NOMO-1 treated with dmso at 0.1 percent for 144 hours (cell line): ENCODE results near the gene SYT5.
"Not testable (repeated sequence)": the region's sequence is repeated elsewhere in the genome, so short reads cannot be mapped to it uniquely, and the experiment has no call there.

ENCODE experiments used
- DNase-seq: peaks from one replicate; lab custom pipeline; 2025; ENCODE audit not compliant: unreplicated experiment; lab: John Stamatoyannopoulos, UW

Gene SYT5

GRCh38 chr19:55208880-55209692, 29.0 kb upstream of the SYT5 start, which contains the start of gene PTPRH:
TSS of gene PTPRH (minus strand) at chr19:55209501. CDS start at chr19:55209433, 68 bp downstream.
- peak; percentile 64 for DNase-seq

GRCh38 chr19:55206664-55207500, 26.8 kb upstream of the SYT5 start:
- DNase-seq, result peak; percentile 78

GRCh38 chr19:55202199-55202598, 22.1 kb upstream of the SYT5 start:
- not testable (repeated sequence) for DNase-seq

- DNase-seq, result no peak
Measured at GRCh38 chr19:55199620-55200204, 19.6 kb upstream of the SYT5 start.

- no peak for DNase-seq
Measured at GRCh38 chr19:55198651-55199050, 18.6 kb upstream of the SYT5 start.

- DNase-seq, result no peak
Measured at GRCh38 chr19:55197528-55197927, 17.4 kb upstream of the SYT5 start.

GRCh38 chr19:55196803-55197202, 16.7 kb upstream of the SYT5 start:
- DNase-seq, result no peak

GRCh38 chr19:55193481-55193880, 13.4 kb upstream of the SYT5 start:
- DNase-seq, result no peak

- no peak for DNase-seq
Measured at GRCh38 chr19:55189403-55189835, 9.3 kb upstream of the SYT5 start.

GRCh38 chr19:55188625-55189024, 8.5 kb upstream of the SYT5 start:
- DNase-seq, result no peak

- DNase-seq, result no peak
Measured at GRCh38 chr19:55186080-55186479, 6.0 kb upstream of the SYT5 start.

GRCh38 chr19:55181740-55182139, 1.7 kb upstream of the SYT5 start:
- DNase-seq, result no peak

- DNase-seq, result no peak
Measured at GRCh38 chr19:55178781-55179599, 1.1 kb downstream of the SYT5 start.

GRCh38 chr19:55176076-55176475, 4.0 kb downstream of the SYT5 start:
- DNase-seq, result no peak

GRCh38 chr19:55175117-55175867, 4.8 kb downstream of the SYT5 start:
- no peak for DNase-seq

- DNase-seq, result no peak
Measured at GRCh38 chr19:55174425-55175116, 5.5 kb downstream of the SYT5 start.

- no peak for DNase-seq
Measured at GRCh38 chr19:55173714-55174409, 6.2 kb downstream of the SYT5 start.

- no peak for DNase-seq
Measured at GRCh38 chr19:55173186-55173713, 6.8 kb downstream of the SYT5 start.

- DNase-seq, result no peak
Measured at GRCh38 chr19:55172741-55173140, 7.3 kb downstream of the SYT5 start.
